Measurements from ENCODE around the gene AMPD1.

The AMPD1 gene

DNA sequence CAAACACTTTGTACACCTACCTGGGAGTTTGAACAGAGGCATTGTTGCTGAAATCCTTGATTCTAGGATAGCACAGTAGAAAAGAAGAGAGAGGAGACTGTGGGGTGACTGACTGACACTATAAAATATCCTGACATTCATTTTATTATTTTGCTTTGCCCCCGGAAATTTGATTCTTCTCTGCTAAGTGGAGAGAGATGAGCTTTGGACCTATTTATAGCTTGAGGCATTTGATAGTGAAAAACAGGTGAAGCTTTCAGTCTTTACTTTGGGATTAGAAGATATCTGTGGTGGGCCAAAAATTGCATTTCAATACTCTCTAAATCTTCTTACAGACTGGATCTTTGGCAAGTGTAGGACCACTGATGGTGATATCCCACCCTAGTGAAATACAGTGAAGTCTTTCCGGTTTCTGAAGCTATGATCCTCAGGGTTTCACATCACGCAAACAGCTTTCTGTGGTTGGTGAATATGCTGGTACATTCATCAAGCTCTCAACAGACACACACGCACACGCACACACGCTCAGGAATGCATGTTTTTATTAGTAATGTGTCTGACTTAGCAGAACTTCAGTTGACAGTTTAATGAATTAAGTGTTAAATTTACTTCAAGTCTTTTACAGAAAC is at the start of gene AMPD1:
AMPD1 (minus strand) TSS at position 117 of the 629 bp plus-strand sequence; CDS start at position 42, 75 bp downstream.
- no peak for DNase-seq

- DNase-seq, result no peak
Measured at GRCh38 chr1:114741963-114742746, 46.8 kb upstream of the AMPD1 start.

DNA sequence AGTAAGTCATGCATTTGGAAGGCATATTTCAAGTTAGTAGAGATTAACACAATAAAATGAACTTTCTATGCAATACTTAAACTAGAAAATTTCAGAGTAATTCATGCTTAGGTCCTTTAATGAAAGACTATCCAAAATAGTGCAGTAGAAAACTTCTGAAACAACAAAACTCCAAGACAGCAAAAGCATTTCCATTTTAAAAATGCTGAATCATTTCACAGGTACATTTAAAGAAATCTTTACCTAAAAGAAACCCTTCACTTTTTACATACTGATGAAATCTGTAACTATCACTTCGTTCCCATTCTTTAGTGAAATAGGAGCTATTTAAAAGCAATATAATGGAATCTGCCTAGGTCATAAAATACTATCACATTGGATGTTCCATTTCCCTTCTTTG is 45.0 kb upstream of the AMPD1 start:
- no peak for DNase-seq

DNA sequence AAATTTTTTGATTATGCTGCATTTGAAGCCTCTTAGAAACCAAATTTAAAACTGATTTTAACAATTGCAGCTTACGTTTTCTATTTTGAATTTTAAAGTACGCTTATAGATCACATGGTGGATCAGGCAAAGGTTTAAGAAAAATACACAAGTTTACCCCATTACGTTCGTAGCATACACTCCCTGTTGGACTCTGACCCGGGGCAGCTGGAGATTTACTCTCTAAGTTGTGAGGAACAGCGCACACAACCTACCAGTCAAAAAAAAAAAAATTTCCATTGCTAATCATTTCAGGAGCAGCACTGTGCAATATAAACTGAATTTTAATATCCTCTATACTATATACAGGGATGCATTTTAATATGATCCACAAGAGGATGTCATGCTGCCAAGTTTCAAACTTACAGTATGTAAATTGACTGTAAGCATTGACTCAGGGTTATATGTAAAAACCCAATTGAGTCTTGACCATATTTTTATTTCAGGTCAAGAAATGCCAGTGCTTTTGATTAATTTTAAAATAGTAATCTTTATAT is 42.0 kb upstream of the AMPD1 start:
- no peak for DNase-seq

GRCh38 chr1:114735479-114735878 is 40.1 kb upstream of the AMPD1 start:
- DNase-seq, result no peak

GRCh38 chr1:114729782-114730181 is 34.4 kb upstream of the AMPD1 start:
- DNase-seq, result no peak

DNA sequence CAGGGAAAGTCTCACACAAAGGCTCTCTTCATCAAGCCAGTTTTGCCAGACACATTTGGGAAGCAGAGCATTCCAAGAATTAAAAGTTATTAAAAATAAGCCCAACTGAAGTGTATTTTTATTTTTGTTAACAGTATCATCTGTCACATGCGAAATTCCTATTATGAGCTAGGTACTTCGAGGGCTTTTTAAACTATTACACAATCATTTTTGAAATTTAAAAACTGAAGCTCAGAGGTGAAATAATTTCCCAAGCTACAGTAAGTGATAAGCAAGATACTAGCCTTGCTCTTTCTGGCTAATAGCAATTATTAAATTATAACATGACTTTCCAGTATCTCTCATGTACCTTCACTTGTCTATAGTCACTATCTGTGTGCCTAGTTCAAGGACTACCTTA is 33.2 kb upstream of the AMPD1 start:
- DNase-seq, result no peak

DNA sequence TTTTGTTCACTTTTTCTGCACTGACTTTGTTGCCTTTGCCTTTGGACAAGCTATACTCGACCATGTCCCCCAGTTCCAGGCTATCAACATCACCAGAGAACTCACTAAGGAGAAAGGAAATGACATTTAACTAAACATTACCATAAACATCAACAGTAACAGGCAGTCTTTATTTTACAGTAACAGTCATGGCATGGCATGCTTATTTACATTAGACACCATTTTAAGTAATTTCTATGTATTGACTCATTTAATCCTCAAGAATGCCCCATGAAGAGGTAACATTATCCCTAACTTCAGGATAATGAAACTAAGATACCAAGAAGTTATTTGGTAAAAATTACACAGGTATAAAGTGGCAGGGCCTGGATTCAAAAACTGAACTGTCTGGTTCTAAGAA is 29.9 kb upstream of the AMPD1 start:
- no peak for DNase-seq

DNA sequence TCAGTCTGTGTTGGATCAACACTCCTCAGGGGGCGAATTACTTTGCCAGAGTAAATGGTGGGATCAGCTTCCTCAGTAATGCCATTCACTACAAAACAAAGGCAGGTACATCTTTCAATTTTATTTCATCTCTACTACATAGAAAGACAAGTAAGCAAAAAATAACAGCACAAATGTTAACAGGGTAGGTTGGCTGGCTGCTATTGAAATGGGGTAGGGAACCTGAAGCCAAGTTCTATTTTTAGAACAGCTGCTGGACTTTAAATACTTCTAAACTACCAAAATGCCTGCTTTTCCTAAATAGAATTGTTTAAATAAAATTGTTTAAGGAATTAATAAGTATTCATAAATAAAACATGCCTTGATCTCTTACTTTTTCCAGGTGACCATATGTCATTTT is 28.6 kb upstream of the AMPD1 start:
- no peak for DNase-seq

- no peak for DNase-seq
Measured at GRCh38 chr1:114723457-114723856, 28.1 kb upstream of the AMPD1 start.

- DNase-seq, result no peak
Measured at GRCh38 chr1:114720492-114720891, 25.1 kb upstream of the AMPD1 start.

- no peak for DNase-seq
Measured at GRCh38 chr1:114719424-114719787, 24.1 kb upstream of the AMPD1 start.

DNA sequence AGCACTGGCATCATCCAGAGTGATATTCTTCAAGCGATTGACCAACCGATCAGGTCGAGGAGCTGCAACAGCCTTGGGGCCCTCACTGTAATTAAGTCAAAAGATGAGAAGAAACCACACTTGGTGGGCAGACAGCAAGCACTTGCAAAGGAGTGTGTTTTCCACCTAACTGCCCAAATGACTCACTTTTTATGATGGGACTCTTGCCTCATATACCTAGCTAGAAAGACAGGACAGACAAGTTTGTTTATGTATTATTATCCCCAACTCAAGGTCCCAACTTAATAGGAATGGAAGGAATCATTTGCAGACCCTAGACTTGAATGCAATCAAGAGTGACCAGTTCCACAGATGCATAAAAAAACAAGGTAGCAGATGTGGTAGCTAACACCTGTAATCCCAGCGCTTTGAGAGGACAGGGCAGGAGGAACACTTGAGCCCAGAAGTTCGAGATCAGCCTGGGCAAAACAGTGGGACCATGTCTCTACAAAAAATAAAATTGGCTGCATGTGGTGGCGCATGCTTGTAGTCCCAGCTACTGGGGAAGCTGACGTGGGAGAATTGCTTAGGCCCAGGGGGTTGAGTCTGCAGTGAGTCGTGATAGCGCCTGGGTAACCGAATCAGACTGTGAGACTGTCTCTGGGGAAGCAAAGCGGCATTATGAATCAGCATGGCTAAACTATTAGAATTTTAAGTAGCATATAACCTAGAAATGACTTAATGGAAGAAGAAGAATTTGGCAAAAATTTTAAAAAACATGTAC is 23.5 kb upstream of the AMPD1 start:
- no peak for DNase-seq

DNA sequence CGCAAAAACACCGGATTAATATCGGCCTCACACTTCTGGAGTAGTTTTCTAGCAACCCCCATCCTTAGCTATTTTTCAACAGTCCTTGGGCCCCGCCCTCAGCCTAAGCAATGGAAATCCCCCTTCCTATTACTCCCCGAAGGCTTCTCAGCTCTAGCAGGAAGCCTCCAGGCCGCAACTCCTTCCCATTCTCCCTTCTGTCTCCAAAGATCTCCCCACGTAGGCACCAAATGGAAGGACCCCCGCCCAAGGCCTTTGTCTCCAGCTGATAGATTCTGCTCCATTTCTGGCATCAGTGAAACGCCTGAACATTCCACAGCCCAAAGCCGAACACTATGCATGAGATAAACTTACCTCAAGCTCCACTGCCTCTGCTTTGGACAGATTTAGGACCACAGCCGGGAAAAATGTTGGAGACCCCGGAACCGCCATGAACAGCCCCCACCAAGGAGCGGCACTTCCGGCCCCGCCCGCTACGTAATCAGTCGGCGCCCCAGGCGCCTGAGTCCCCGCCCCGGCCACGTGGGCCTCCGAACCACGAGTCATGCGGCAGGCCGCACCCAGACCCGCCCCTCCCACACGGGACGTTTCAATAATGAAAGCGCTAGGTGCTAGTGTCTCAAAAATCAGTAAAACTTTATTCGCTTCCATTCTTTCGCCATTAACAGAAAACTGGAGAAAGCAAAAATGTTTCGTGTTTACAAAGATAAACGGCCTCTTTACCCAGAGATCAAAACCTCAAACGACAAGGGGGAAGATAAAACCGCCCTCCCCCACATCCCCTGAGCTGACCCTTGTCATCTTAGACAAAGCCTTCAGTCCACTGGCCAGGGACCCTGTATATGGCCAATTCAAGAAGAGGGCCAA is 21.2 kb upstream of the AMPD1 start, which contains the start of gene NRAS:
NRAS (minus strand) TSS at position 468 of the 867 bp plus-strand sequence. CDS start 611 bp downstream, outside the sequence.
- peak; percentile 95 for DNase-seq

DNA sequence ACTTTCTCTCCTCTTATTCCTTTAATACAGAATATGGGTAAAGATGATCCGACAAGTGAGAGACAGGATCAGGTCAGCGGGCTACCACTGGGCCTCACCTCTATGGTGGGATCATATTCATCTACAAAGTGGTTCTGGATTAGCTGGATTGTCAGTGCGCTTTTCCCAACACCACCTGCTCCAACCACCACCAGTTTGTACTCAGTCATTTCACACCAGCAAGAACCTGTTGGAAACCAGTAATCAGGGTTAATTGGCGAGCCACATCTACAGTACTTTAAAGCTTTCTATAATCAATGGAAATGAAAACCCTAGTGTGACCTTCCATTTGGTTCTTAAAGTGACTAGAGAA is 20.6 kb upstream of the AMPD1 start:
- no peak for DNase-seq

- no peak for DNase-seq
Measured at GRCh38 chr1:114712977-114713376, 17.6 kb upstream of the AMPD1 start.

DNA sequence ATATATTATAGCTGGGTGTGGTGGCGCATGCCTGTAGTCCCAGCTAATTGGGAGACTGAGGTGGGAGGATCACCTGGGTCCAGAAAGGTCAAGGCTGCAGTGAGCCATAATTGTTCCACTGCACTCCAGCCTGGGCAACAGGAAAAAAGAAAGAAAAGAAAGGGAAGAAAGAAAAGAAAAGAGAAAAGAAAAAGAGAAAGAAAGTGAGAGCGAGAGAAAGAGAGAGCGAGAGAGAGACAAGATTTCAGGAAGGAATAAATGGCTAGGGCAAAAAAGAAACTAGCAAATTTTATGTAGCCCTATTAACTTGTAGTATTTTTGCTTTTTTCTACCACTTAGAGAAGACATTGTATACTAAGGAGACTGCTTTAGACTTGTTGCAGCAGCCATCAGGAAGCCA is 15.0 kb upstream of the AMPD1 start:
- no peak for DNase-seq

DNA sequence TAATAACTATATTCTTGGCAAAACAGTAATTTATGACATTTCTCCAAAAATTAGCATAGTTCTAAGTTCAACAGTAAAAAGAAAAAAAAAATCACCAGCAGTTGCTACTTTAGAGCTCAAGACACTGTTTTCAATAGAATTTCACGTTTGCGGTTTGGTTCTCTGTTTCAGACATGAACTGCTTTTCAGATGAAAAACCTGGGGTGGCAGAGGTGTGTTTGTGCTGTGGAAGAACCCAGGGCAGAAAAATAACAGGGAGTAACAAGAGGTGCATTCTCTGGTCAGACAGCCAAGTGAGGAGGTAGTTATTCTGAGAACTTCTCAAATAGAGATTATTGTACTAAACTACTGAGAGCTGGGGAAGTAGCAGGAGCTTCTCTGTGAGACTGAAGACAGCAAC is 12.3 kb upstream of the AMPD1 start:
- no peak for DNase-seq

DNA sequence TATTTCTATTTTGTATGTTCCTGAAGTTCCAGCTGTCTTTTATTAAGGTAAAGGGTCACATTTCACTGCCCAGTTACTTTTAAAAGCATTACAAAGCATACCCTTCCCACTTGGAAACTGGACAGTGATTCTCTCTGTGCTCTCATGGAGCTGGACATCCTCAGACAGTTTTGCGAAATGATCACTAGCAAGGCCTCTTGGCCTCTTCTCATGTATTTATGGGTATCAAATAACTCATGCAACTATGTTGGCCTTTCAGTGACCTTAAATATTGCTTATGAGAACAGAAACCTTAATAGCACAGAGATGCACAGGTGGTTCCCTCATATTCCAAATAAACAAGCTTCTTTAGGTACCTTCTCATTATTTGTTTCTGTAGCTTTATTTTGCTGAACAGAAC is 7.9 kb upstream of the AMPD1 start:
- DNase-seq, result no peak

DNA sequence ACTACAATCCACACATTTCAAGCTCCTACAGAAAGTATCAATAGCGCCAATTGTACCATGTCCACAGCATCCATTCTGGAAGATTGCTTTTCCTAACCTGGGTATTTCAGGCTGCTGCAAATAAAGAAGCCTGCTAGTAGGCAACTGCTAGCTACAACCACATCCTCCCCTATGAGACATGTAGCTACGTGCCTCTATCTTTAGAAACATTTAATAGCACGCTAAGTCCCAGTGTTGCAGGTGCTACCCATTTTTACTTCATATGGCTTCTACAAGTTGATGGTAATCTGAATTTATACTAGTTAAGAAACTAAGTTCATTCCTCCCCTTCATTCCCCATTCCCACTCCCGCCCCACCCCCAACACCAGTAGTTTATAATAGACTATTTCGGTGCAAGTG is 7.4 kb upstream of the AMPD1 start:
- DNase-seq, result no peak

GRCh38 chr1:114701931-114702330 is 6.6 kb upstream of the AMPD1 start:
- DNase-seq, result no peak

GRCh38 chr1:114700036-114700600 is 4.8 kb upstream of the AMPD1 start:
- DNase-seq, result no peak
